ENCODE measurements around the gene IST1. TPM values are rescaled to one million over a fixed set of nuclear protein-coding genes. Genes with fewer than 3 reads are reported as not detected.
A peak's percentile ranks its signal among the peaks of the same experiment; 100 is the strongest.

Gene IST1
- total and polyA plus RNA-seq, 9 of the 15 experiments (the other 6 are each of a cell fraction or from before 2014, with no cell fraction given): 135 to 334 (median 188) TPM

- TF ChIP-seq, protein P1, sequence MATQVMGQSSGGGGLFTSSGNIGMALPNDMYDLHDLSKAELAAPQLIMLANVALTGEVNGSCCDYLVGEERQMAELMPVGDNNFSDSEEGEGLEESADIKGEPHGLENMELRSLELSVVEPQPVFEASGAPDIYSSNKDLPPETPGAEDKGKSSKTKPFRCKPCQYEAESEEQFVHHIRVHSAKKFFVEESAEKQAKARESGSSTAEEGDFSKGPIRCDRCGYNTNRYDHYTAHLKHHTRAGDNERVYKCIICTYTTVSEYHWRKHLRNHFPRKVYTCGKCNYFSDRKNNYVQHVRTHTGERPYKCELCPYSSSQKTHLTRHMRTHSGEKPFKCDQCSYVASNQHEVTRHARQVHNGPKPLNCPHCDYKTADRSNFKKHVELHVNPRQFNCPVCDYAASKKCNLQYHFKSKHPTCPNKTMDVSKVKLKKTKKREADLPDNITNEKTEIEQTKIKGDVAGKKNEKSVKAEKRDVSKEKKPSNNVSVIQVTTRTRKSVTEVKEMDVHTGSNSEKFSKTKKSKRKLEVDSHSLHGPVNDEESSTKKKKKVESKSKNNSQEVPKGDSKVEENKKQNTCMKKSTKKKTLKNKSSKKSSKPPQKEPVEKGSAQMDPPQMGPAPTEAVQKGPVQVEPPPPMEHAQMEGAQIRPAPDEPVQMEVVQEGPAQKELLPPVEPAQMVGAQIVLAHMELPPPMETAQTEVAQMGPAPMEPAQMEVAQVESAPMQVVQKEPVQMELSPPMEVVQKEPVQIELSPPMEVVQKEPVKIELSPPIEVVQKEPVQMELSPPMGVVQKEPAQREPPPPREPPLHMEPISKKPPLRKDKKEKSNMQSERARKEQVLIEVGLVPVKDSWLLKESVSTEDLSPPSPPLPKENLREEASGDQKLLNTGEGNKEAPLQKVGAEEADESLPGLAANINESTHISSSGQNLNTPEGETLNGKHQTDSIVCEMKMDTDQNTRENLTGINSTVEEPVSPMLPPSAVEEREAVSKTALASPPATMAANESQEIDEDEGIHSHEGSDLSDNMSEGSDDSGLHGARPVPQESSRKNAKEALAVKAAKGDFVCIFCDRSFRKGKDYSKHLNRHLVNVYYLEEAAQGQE (IDR thresholded peaks at IDR 0.05; ENCODE audit: borderline replicate concordance): no peak
- TF ChIP-seq, protein P1 (CRISPR knock-in tag; IDR thresholded peaks at IDR 0.05; ENCODE audit: low read depth): no peak
- TF ChIP-seq ZNF408 (CRISPR knock-in tag; IDR thresholded peaks at IDR 0.05; ENCODE audit: low read depth) (no peak), CEBPG (CRISPR knock-in tag; IDR thresholded peaks at IDR 0.05) (no peak), CEBPG (tag; conservative IDR thresholded peaks at IDR 0.05 in 1 of 2, IDR thresholded peaks at IDR 0.05 in 1 of 2) (peak in 1 of 2 experiments; percentile 63; a peak in 2 of 4 replicates), ARID1B (IDR thresholded peaks at IDR 0.05) (no peak)
These were observed 1.5 kb upstream of the IST1 start (continued) for GRCh38 chr16:71893888-71894228.

All from K562 (cell line).